Measurements from ENCODE around the gene GCN1. TPM values are rescaled to one million over a fixed set of nuclear protein-coding genes. Genes with fewer than 3 reads are reported as not detected.

GCN1 gene
- total and polyA plus RNA-seq, 2 of the 8 experiments (the other 6 are each of a cell fraction or from before 2014, with no cell fraction given), result 61.4 to 133 TPM

- Histone ChIP-seq H2BK12ac (ENCODE audit: low read depth, low read length) (no peak overlapping the region), H2AFZ (ENCODE audit: low read length) (no peak overlapping the region), H4K8ac (ENCODE audit: extremely low read depth, insufficient read depth, low read length) (no peak overlapping the region; the same call in 1 of the 2 replicates), H4K20me1 (replicated peaks in 1 of 2; ENCODE audit: control insufficient read depth in 1 of 2, insufficient read depth in 2 of 2, low read length in 2 of 2) (peaks cover 4 to 13% of the 10 kb centered on the region in 2 experiments), H3K9me3 (ENCODE audit: insufficient read depth in 2 of 2, low read depth in 1 of 2, low read length in 1 of 2) (no peaks in the 10 kb centered on the region), H4K91ac (replicated peaks; ENCODE audit: insufficient read length, low read length) (no peak overlapping the region), H4K5ac (ENCODE audit: insufficient read length, low read depth, low read length) (no peak overlapping the region), H2BK5ac (ENCODE audit: low read depth, low read length) (peak overlapping the region; percentile 16; the same call in 1 of the 2 replicates), H3K36me3 (ENCODE audit: control insufficient read depth in 2 of 4, insufficient read depth in 4 of 4, low read length in 3 of 4) (peaks cover 8 to 37% (median 26%) of the 10 kb centered on the region in 4 experiments), H3K4me2 (ENCODE audit: insufficient read depth in 1 of 2, low read depth in 2 of 2, low read length in 2 of 2) (no peak overlapping the region), H3K9ac (replicated peaks in 1 of 4; ENCODE audit: extremely low read depth in 1 of 4, low read depth in 3 of 4, low read length in 3 of 4) (no peak overlapping the region), H3K4ac (replicated peaks; ENCODE audit: insufficient read length, low read depth, low read length) (no peak overlapping the region), H3K79me1 (ENCODE audit: low read depth, low read length) (no peaks in the 10 kb centered on the region), H2BK120ac (replicated peaks; ENCODE audit: low read depth, low read length) (no peak overlapping the region), H3K4me3 (ENCODE audit: extremely low read depth in 1 of 4, insufficient read depth in 2 of 4, low read depth in 3 of 4, low read length in 4 of 4) (no peak overlapping the region), H2AK5ac (ENCODE audit: low read depth, low read length) (no peak overlapping the region), H2BK20ac (ENCODE audit: low read length) (no peak overlapping the region), H3K79me2 (ENCODE audit: control insufficient read depth in 1 of 2, insufficient read depth in 2 of 2, low read length in 2 of 2) (no peaks in the 10 kb centered on the region), H3K27me3 (replicated peaks in 1 of 4; ENCODE audit: control insufficient read depth in 3 of 4, extremely low read depth in 1 of 4, insufficient read depth in 3 of 4, low read length in 3 of 4) (no peaks in the 10 kb centered on the region), H3K23me2 (ENCODE audit: low read depth, low read length) (no peaks in the 10 kb centered on the region), H3K4me1 (replicated peaks in 1 of 4; ENCODE audit: control insufficient read depth in 3 of 4, insufficient read depth in 4 of 4, low read length in 3 of 4) (no peaks in the 10 kb centered on the region), H3K23ac (ENCODE audit: insufficient read length) (no peak overlapping the region), H3K18ac (ENCODE audit: extremely low read depth, low read length) (no peak overlapping the region), H3K56ac (replicated peaks; ENCODE audit: insufficient read length, low read depth, low read length) (no peak overlapping the region), H2BK15ac (ENCODE audit: low read length) (no peak overlapping the region), H3K27ac (ENCODE audit: low read depth, low read length) (no peak overlapping the region), H3K14ac (ENCODE audit: insufficient read length) (no peak overlapping the region)
- ChIA-PET POLR2A (ENCODE audit: partially characterized antibody) (interaction anchor here (1.3 to 88.3 kb wide), 4 partner anchors 12 to 100 kb away, joined by 3 to 4270 read pairs (median 689); partner anchors contain the start of genes GCN1, PXN, RNU4-1 and RNU4-2), CTCF (ENCODE audit: partially characterized antibody) (interaction anchor here (0.6 to 17.8 kb wide), 5 partner anchors 9 to 353 kb away, joined by 3 to 930 read pairs (median 4); partner anchors contain the start of gene PXN)
- no peak for TF ChIP-seq GABPA (IDR thresholded peaks at IDR 0.05; ENCODE audit: borderline replicate concordance, insufficient read depth, low read length)
- TF ChIP-seq, protein P1, sequence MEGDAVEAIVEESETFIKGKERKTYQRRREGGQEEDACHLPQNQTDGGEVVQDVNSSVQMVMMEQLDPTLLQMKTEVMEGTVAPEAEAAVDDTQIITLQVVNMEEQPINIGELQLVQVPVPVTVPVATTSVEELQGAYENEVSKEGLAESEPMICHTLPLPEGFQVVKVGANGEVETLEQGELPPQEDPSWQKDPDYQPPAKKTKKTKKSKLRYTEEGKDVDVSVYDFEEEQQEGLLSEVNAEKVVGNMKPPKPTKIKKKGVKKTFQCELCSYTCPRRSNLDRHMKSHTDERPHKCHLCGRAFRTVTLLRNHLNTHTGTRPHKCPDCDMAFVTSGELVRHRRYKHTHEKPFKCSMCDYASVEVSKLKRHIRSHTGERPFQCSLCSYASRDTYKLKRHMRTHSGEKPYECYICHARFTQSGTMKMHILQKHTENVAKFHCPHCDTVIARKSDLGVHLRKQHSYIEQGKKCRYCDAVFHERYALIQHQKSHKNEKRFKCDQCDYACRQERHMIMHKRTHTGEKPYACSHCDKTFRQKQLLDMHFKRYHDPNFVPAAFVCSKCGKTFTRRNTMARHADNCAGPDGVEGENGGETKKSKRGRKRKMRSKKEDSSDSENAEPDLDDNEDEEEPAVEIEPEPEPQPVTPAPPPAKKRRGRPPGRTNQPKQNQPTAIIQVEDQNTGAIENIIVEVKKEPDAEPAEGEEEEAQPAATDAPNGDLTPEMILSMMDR (IDR thresholded peaks at IDR 0.05; ENCODE audit: control extremely low read depth in 1 of 3, insufficient read depth in 1 of 3, low read depth in 1 of 3, low read length in 3 of 3), result no peak
- TF ChIP-seq JUN (IDR thresholded peaks at IDR 0.05; ENCODE audit: low read depth, low read length), result no peak
- TF ChIP-seq MAFK (IDR thresholded peaks at IDR 0.05; ENCODE audit: low read depth, low read length), result no peak
- no peak for FAIRE-seq
- WGBS, 2 experiments (ENCODE audit: extremely low coverage in 1 of 2, insufficient coverage in 1 of 2, insufficient read length in 1 of 2, insufficient replicate concordance in 2 of 2, low coverage in 1 of 2, low lambda C conversion rate in 2 of 2, missing lambda C conversion rate in 1 of 2), result 93% methylated on average over 28 of the region's 32 CpGs; no CpG with 5 or more reads in 1 of the 2 experiments
- no peak for DNase-seq (ENCODE audit: low read depth in 1 of 2, low spot score in 2 of 2)
These were observed 22.5 kb upstream of the GCN1 start for GRCh38 chr12:120216742-120217605.

Data from H1 (cell line).